ENCODE results near the gene LRRC25. TPM values are rescaled to one million over a fixed set of nuclear protein-coding genes. Genes with fewer than 3 reads are reported as not detected.

Gene LRRC25
- under 1 TPM; 0.26 to 0.31 TPM for total RNA-seq
- polyA plus RNA-seq, result not detected

DNA sequence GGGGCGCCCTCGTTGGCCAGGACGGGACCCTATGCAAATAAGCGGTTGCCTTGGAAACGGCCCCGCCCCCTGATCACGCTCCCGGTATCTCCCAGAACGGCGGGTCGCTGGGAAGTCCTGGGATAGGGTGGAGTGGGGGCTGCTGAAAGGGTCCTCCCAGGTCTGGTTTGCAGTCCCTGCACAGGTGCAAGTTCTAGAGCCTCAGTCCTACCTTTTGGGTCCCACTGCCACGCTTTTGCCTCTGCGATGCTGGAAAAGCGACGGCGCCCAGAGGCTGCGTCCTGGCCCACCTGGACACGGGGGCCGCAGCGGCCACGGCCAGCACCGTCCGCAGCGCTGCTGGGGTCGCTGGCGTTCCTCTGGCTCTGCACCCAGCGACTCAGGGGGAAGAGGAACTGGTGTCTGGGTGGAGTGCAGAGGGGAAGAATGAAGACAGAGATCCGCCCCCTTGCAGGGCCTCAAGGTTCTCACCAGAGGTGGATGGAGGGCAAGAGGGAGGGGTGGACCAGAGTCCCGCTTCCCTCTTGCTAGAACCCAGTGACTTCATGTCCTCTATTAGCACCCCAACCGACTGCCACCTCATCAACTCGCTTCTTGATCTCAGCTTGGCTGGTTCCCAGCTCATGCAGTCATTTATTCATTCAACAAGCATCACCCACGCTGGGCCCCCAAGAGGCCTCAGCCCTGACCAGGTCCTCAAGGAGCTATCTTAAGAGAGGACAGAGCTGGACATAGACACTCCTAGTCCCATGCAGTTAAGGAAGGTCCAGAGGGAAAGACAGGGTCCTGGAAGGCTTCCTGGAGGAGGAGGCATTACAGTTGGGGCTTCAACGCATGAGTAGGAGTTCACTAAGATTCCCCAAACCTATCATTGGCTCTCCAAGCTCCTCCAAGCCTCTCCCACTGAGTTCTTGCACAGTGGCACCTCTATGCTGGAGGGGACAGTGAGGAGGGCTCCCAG lies at the start of gene LRRC25:
TSS of gene LRRC25 (minus strand) at position 381 of the 961 bp plus-strand sequence. CDS start 659 bp downstream, outside the sequence.
- CTCF ChIA-PET, result interaction anchor here (1.3 to 1.4 kb wide), 2 partner anchors 9 to 17 kb away, joined by 4 to 8 read pairs; no protein-coding TSS in a partner anchor
- peaks cover 23 to 24% of the 10 kb centered on the region in 2 donors for H3K27me3 Mint-ChIP-seq

DNA sequence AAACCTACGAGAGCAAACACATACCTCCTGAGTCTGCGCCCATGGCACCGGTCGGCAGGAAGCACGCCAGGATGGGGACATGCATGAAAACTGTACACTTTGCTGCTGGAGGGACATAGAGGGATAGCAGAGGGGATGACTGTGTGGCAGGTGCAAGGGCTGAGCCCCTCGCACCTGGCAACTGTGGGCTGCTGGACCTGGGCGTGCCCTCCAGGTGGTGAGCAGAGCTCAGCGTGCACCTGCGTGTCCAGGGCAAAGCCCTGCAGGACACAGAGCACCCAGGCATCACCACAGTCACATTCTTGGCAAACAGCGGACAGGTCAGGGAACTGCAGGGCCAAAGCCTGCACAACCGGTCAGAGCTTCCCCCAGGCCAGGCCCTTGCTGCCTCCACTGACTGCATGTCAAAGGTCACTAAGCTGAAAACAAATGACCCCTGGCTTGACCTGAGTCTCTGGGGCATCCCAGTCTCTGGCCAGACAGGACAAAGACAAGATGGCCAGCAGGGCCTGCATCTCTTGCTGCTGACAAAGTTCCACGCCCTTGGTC lies 49.5 kb upstream of the LRRC25 start:
- no peak overlapping the region for H3K27ac Mint-ChIP-seq
- H3K4me3 ChIP-seq (ENCODE audit: low read length), result no peak overlapping the region
- no peak overlapping the region for H3K27ac ChIP-seq (ENCODE audit: low read depth, low read length)
- peaks cover 0 to 2% of the 10 kb centered on the region in 2 donors for H3K27me3 Mint-ChIP-seq
- ChIA-PET POLR2A (interaction anchor here (1.0 kb wide), 1 partner anchor 13 kb away, joined by 4 read pairs; no protein-coding TSS in a partner anchor), CTCF (interaction anchor here (1.4 kb wide), 1 partner anchor 36 kb away, joined by 4 read pairs; no protein-coding TSS in a partner anchor)
- peaks cover 4 to 81% (median 7%) of the 10 kb centered on the region in 3 donors for H3K36me3 Mint-ChIP-seq
- peaks cover 0 to 4% (median 2%) of the 10 kb centered on the region in 5 donors for H3K9me3 Mint-ChIP-seq
- H3K27me3 ChIP-seq (ENCODE audit: insufficient read depth, low read length, poor library complexity, severe bottlenecking), result no peaks in the 10 kb centered on the region
- H3K36me3 ChIP-seq (ENCODE audit: insufficient read depth, low read length), result peaks cover 32% of the 10 kb centered on the region
- peaks cover 8% of the 10 kb centered on the region for H3K4me1 ChIP-seq (ENCODE audit: insufficient read depth, low read length)
- no peak for DNase-seq
- no peaks in the 10 kb centered on the region for H3K9me3 ChIP-seq (ENCODE audit: low read length)
- peaks cover 13 to 20% (median 14%) of the 10 kb centered on the region in 3 donors for H3K4me1 Mint-ChIP-seq
- H3K4me3 Mint-ChIP-seq, result no peak overlapping the region

More for the DNA sequence above, at the start of gene LRRC25:
- Mint-ChIP-seq H3K4me3 (no peak within 1 kb of the TSS), H3K9me3 (no peaks in the 10 kb centered on the region), H3K4me1 (peaks cover 0 to 6% (median 0%) of the 10 kb centered on the region in 3 donors), H3K27ac (no peak within 1 kb of the TSS), H3K36me3 (no peaks in the 10 kb centered on the region)
- Histone ChIP-seq H3K27ac (ENCODE audit: low read depth, low read length) (no peak within 1 kb of the TSS), H3K9me3 (ENCODE audit: low read length) (no peaks in the 10 kb centered on the region), H3K4me3 (ENCODE audit: low read length) (no peak within 1 kb of the TSS), H3K4me1 (ENCODE audit: insufficient read depth, low read length) (peaks cover 6% of the 10 kb centered on the region), H3K27me3 (ENCODE audit: insufficient read depth, low read length, poor library complexity, severe bottlenecking) (peaks cover 18% of the 10 kb centered on the region), H3K36me3 (ENCODE audit: insufficient read depth, low read length) (no peaks in the 10 kb centered on the region)
- POLR2A ChIA-PET, result no interaction called here
- DNase-seq, result no peak

DNA sequence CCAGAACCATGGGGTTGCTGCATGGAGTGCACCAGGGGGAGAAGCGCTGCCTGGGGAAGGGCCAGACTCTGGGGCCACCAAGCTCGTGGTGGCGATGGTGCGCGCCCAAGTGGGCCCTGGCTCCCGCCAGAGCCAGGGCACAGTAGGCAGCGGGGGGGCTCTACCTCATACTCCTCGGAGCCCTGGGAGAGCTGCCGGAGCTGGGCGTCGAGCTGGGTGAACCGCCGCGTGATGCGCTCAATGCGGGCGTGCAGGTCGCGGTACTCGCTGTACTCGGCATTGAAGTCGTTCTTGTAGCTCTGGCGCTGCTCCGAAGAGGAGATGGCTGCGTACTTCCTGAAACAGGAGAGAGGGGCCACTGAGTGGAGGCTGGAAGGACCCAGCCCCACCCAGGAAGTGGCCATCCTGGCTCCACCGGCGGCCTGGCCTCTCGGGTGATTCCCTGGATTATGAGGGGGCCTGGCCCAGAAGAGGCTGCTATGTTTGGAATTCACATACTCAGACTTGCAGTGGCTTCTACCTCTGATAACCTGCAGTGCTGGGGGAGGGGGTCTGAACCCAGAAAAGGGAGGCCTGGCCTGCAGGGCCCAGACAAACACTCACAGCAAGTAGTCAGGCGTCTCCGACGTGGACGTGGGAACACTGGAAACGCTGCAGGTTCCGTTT lies 48.9 kb upstream of the LRRC25 start:
- DNase-seq, result no peak
- CTCF ChIA-PET, result interaction anchor here (1.3 to 1.4 kb wide), 2 partner anchors 35 to 401 kb away, joined by 3 to 4 read pairs; no protein-coding TSS in a partner anchor
- Mint-ChIP-seq H3K9me3 (peaks cover 0 to 4% (median 2%) of the 10 kb centered on the region in 5 donors), H3K27me3 (peaks cover 0 to 4% of the 10 kb centered on the region in 2 donors), H3K36me3 (peaks cover 4 to 77% (median 7%) of the 10 kb centered on the region in 3 donors), H3K4me3 (no peak overlapping the region), H3K4me1 (peaks cover 15 to 25% (median 17%) of the 10 kb centered on the region in 3 donors), H3K27ac (no peak overlapping the region)
- H3K4me3 ChIP-seq (ENCODE audit: low read length), result no peak overlapping the region
- POLR2A ChIA-PET, result interaction anchor here (1.0 kb wide), 1 partner anchor 13 kb away, joined by 4 read pairs; no protein-coding TSS in a partner anchor
- H3K9me3 ChIP-seq (ENCODE audit: low read length), result no peaks in the 10 kb centered on the region
- H3K27ac ChIP-seq (ENCODE audit: low read depth, low read length), result no peak overlapping the region
- H3K4me1 ChIP-seq (ENCODE audit: insufficient read depth, low read length), result peaks cover 14% of the 10 kb centered on the region
- peaks cover 32% of the 10 kb centered on the region for H3K36me3 ChIP-seq (ENCODE audit: insufficient read depth, low read length)
- no peaks in the 10 kb centered on the region for H3K27me3 ChIP-seq (ENCODE audit: insufficient read depth, low read length, poor library complexity, severe bottlenecking)

DNA sequence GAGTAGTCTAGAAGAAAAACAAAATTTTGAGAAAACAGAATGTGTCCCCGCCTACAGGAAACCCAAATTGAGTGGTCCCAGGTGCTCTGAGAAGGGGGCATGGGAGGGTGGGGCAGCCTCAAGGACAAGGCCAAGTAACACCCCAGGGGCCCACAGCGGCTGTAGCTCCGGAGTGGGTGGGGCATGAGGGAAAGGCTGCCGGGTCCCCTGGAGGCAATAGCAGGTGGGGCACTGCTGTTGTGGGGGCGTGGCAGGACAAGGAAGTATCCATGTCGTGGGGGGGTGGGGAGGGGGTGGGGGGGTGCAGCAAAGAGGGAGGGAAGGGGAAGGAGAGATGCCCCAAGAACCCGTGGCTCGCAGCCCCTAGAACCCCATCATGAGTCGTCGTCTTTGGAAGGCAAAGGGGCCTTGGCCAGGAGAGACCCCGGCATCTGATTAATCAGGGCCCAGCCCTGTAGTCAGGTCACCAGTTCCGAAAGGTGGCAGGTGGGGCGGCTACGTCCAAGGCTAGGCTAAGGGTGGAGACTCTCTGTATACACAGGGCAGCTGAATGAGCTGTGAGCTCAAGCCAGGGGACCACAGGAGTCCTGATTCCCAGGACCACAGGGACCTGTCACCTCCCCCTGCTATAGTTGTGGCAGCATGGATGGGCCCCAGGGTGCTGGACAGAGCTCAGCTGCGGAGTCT lies 48.0 kb upstream of the LRRC25 start:
- Mint-ChIP-seq H3K27ac (no peak overlapping the region), H3K4me3 (no peak overlapping the region), H3K36me3 (peaks cover 4 to 70% (median 7%) of the 10 kb centered on the region in 3 donors), H3K27me3 (peaks cover 0 to 5% of the 10 kb centered on the region in 2 donors), H3K4me1 (peaks cover 16 to 27% (median 20%) of the 10 kb centered on the region in 3 donors), H3K9me3 (peaks cover 0 to 4% (median 2%) of the 10 kb centered on the region in 5 donors)
- no peaks in the 10 kb centered on the region for H3K9me3 ChIP-seq (ENCODE audit: low read length)
- H3K27me3 ChIP-seq (ENCODE audit: insufficient read depth, low read length, poor library complexity, severe bottlenecking), result no peaks in the 10 kb centered on the region
- peaks cover 15% of the 10 kb centered on the region for H3K4me1 ChIP-seq (ENCODE audit: insufficient read depth, low read length)
- POLR2A ChIA-PET, result no interaction called here
- H3K27ac ChIP-seq (ENCODE audit: low read depth, low read length), result no peak overlapping the region
- H3K36me3 ChIP-seq (ENCODE audit: insufficient read depth, low read length), result peaks cover 32% of the 10 kb centered on the region
- no peak for DNase-seq
- H3K4me3 ChIP-seq (ENCODE audit: low read length), result no peak overlapping the region
- CTCF ChIA-PET, result interaction anchor here (1.3 to 1.4 kb wide), 3 partner anchors 34 to 401 kb away, joined by 3 to 4 read pairs (median 3); no protein-coding TSS in a partner anchor

DNA sequence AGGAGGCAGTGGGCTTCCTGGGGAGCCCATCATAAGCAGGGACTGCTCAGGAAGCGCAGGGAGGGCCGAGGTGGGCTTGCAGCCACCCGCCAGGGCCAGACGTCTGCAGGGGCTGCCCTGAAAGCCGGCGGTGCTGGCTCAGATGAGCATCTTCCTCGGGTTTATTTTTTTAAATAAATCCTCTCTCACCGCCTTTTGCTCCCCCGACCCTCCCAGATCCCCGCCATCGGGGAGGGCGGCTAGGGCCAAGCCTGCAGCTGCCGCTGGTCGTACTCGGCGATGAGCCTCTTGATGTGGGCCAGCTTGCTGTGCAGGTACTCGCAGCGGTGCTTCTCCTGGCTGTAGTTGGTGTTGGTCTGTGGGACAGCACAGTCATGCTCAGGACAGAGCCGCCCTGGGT lies 47.1 kb upstream of the LRRC25 start:
- Mint-ChIP-seq H3K4me1 (peaks cover 20 to 33% (median 22%) of the 10 kb centered on the region in 3 donors), H3K36me3 (peaks cover 4 to 64% (median 7%) of the 10 kb centered on the region in 3 donors), H3K4me3 (no peak overlapping the region), H3K27me3 (peaks cover 0 to 9% of the 10 kb centered on the region in 2 donors), H3K9me3 (peaks cover 0 to 4% (median 2%) of the 10 kb centered on the region in 5 donors), H3K27ac (no peak overlapping the region)
- ChIA-PET CTCF (interaction anchor here (1.4 kb wide), 1 partner anchor 76 kb away, joined by 3 read pairs; no protein-coding TSS in a partner anchor), POLR2A (no interaction called here)
- no peak overlapping the region for H3K4me3 ChIP-seq (ENCODE audit: low read length)
- DNase-seq, result no peak
- H3K27me3 ChIP-seq (ENCODE audit: insufficient read depth, low read length, poor library complexity, severe bottlenecking), result no peaks in the 10 kb centered on the region
- no peaks in the 10 kb centered on the region for H3K9me3 ChIP-seq (ENCODE audit: low read length)
- peaks cover 15% of the 10 kb centered on the region for H3K4me1 ChIP-seq (ENCODE audit: insufficient read depth, low read length)
- no peak overlapping the region for H3K27ac ChIP-seq (ENCODE audit: low read depth, low read length)
- H3K36me3 ChIP-seq (ENCODE audit: insufficient read depth, low read length), result peaks cover 32% of the 10 kb centered on the region

DNA sequence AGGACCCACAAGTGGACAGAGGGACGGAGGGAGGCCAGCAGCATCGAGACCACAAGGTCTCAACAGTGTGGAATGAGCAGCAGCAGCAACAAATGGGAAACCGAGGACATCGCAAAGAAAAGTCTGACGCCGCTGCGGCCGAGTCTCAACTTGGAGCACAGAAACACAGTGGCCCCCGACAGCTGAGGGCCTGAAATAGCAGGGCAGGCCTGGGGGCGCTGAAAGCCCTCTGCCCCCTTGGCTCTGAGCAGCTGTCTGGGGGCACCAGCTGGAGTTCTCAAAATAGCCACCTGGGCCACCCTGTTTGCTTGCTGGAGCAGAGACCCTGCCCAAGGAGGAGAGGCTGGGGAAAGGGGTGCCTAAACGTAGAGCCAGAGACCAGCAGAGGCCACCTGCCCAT lies 46.4 kb upstream of the LRRC25 start:
- Mint-ChIP-seq H3K4me1 (peaks cover 20 to 38% (median 22%) of the 10 kb centered on the region in 3 donors), H3K4me3 (no peak overlapping the region), H3K27ac (peak overlapping the region in 1 of 8 donors; percentile 84), H3K27me3 (peaks cover 0 to 9% of the 10 kb centered on the region in 2 donors), H3K9me3 (peaks cover 0 to 4% (median 2%) of the 10 kb centered on the region in 5 donors), H3K36me3 (peaks cover 4 to 57% (median 7%) of the 10 kb centered on the region in 3 donors)
- H3K27me3 ChIP-seq (ENCODE audit: insufficient read depth, low read length, poor library complexity, severe bottlenecking), result no peaks in the 10 kb centered on the region
- peaks cover 19% of the 10 kb centered on the region for H3K4me1 ChIP-seq (ENCODE audit: insufficient read depth, low read length)
- H3K36me3 ChIP-seq (ENCODE audit: insufficient read depth, low read length), result peaks cover 29% of the 10 kb centered on the region
- ChIA-PET CTCF (interaction anchor here (0.5 to 1.4 kb wide), 3 partner anchors 7 to 150 kb away, joined by 3 to 5 read pairs (median 3); no protein-coding TSS in a partner anchor), POLR2A (no interaction called here)
- H3K27ac ChIP-seq (ENCODE audit: low read depth, low read length), result no peak overlapping the region
- no peak overlapping the region for H3K4me3 ChIP-seq (ENCODE audit: low read length)
- DNase-seq, result no peak
- no peaks in the 10 kb centered on the region for H3K9me3 ChIP-seq (ENCODE audit: low read length)

DNA sequence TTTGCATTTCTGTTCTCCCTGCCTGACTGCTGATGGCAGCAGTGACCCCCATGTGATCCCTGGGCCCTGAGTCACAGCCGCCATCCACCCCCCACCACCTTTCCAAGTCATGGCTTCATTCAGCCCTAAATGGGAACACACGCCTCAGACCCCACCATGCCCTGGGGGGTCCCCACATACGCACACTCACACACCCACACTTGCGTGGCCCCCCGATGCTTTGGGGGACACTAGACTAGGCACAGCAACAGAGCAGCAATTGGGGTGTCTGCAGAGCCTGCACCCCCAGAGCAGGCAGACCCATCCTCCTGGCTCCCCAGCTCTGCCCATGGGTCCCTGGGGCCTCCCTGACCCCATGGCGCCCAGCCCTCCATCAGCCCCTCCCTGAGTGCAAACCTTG lies 46.0 kb upstream of the LRRC25 start:
- Mint-ChIP-seq H3K27me3 (peaks cover 0 to 9% of the 10 kb centered on the region in 2 donors), H3K4me3 (peak overlapping the region in 1 of 7 donors; percentile 44), H3K36me3 (peaks cover 4 to 53% (median 5%) of the 10 kb centered on the region in 3 donors), H3K27ac (peak overlapping the region in 2 of 8 donors; percentile 61 to 84), H3K4me1 (peaks cover 20 to 38% (median 22%) of the 10 kb centered on the region in 3 donors), H3K9me3 (peaks cover 0 to 4% (median 2%) of the 10 kb centered on the region in 5 donors)
- no peak for DNase-seq
- POLR2A ChIA-PET, result no interaction called here
- CTCF ChIA-PET, result interaction anchor here (0.5 to 1.4 kb wide), 4 partner anchors 7 to 151 kb away, joined by 3 to 5 read pairs (median 4); no protein-coding TSS in a partner anchor
- Histone ChIP-seq H3K36me3 (ENCODE audit: insufficient read depth, low read length) (peaks cover 25% of the 10 kb centered on the region), H3K9me3 (ENCODE audit: low read length) (no peaks in the 10 kb centered on the region), H3K27ac (ENCODE audit: low read depth, low read length) (no peak overlapping the region), H3K4me3 (ENCODE audit: low read length) (no peak overlapping the region), H3K4me1 (ENCODE audit: insufficient read depth, low read length) (peaks cover 19% of the 10 kb centered on the region), H3K27me3 (ENCODE audit: insufficient read depth, low read length, poor library complexity, severe bottlenecking) (no peaks in the 10 kb centered on the region)

All from CD8-positive, alpha-beta memory T cell (primary cell).